ENCODE data around the gene PLCL2. TPM values are rescaled to one million over a fixed set of nuclear protein-coding genes. Genes with fewer than 3 reads are reported as not detected.

Gene PLCL2
- total and polyA plus RNA-seq, 10 of the 15 experiments (the other 5 are each of a cell fraction or from before 2014, with no cell fraction given), result 7.5 to 37.3 (median 21.7) TPM

DNA sequence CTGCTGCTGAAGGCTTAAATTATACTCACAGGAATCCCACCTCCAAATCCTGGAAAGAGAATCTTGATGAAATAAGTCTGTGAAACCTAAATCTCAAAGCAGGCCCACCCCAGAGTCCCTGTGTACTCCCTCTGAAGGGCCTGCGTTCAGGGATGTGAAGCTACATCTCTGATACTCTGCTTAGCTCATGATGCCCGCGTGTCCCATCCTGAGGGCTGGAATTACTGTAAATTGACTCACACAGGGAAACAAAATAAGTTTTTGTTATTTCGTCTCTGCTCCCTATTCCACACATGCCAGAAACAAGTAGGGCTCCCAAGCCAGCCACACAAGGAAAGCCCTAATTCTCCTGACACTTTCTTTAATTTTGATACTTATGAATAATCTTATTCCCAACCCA is 10.9 kb upstream of the PLCL2 start (continued):
- TF ChIP-seq SMC3 (IDR thresholded peaks at IDR 0.05; ENCODE audit: borderline replicate concordance, low read length) (no peak), POLR2A (IDR thresholded peaks at IDR 0.05; ENCODE audit: low read depth, low read length) (no peak), RAD21 (IDR thresholded peaks at IDR 0.05; ENCODE audit: insufficient read depth, low read depth, low read length) (no peak), NFYA (IDR thresholded peaks at IDR 0.05; ENCODE audit: borderline replicate concordance, low read depth, low read length) (no peak), GATAD2B (conservative IDR thresholded peaks at IDR 0.05; ENCODE audit: low read depth) (no peak), MXI1 (IDR thresholded peaks at IDR 0.05; ENCODE audit: low read depth, low read length) (no peak)
- TF ChIP-seq, protein P1, sequence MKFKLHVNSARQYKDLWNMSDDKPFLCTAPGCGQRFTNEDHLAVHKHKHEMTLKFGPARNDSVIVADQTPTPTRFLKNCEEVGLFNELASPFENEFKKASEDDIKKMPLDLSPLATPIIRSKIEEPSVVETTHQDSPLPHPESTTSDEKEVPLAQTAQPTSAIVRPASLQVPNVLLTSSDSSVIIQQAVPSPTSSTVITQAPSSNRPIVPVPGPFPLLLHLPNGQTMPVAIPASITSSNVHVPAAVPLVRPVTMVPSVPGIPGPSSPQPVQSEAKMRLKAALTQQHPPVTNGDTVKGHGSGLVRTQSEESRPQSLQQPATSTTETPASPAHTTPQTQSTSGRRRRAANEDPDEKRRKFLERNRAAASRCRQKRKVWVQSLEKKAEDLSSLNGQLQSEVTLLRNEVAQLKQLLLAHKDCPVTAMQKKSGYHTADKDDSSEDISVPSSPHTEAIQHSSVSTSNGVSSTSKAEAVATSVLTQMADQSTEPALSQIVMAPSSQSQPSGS (IDR thresholded peaks at IDR 0.05; ENCODE audit: low read length), result no peak

DNA sequence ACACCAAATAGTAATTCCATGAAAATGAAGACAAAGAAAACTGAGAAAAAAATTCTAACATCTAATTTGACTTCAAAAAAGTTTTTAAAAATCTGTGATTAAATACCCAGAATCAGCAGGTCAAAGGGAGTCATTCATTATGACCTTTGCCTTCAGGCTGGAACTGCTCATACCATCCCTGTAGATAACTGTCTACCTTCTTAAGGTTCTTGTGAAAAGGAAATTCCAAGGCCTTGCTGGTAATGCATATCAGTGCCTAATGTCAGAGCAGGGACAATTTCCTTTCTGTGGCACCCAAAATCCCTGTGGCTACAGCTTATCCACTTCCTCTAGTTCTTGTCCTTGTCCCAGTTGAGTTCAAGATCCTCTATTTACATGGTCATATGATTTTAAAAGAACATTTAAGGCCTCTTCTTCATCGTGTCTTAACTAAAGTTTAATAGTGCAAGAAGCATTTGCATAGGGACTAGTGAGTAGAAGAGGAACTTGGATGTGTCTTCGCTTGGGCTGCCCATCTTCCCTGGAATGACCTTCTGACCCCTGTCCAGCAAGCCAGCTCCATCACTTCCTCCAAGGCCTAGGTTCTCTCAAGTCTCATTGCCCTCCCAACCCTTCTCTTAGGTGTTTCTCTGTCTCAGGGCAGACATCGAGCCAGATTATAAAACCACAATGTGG is 8.7 kb upstream of the PLCL2 start:
- no peak overlapping the region for H3K9ac ChIP-seq (ENCODE audit: control insufficient read depth, insufficient read depth, low read length)
- ChIA-PET POLR2A (interaction anchor here (0.7 kb wide), 2 partner anchors 12 to 34 kb away, joined by 3 read pairs; no protein-coding TSS in a partner anchor), SMC1A (ENCODE audit: uncharacterized antibody, unreplicated experiment) (interaction anchor here (0.6 to 1.6 kb wide), 3 partner anchors 10 to 1053 kb away, joined by 3 to 5 read pairs (median 3); no protein-coding TSS in a partner anchor), CTCF (interaction anchor here (8.9 kb wide), 1 partner anchor 7 kb away, joined by 50 read pairs; the partner anchor contains the start of gene PLCL2), RAD21 (ENCODE audit: unreplicated experiment) (interaction anchor here (1.0 to 1.6 kb wide), 2 partner anchors 12 to 15 kb away, joined by 3 read pairs; no protein-coding TSS in a partner anchor)
- H3K27ac ChIP-seq (ENCODE audit: control insufficient read depth, insufficient read depth), result no peak overlapping the region
- in situ Hi-C loops (cut with MboI), result no loop called here
- TF ChIP-seq SIX5 (IDR thresholded peaks at IDR 0.05; ENCODE audit: low read depth, low read length, severe bottlenecking) (no peak), SIN3A (IDR thresholded peaks at IDR 0.05; ENCODE audit: low read depth, low read length) (no peak), SREBF1 (IDR thresholded peaks at IDR 0.05; ENCODE audit: low read length) (no peak), EGR1 (IDR thresholded peaks at IDR 0.05; ENCODE audit: borderline replicate concordance in 1 of 2, low read depth in 2 of 2, low read length in 2 of 2) (no peak), ZZZ3 (IDR thresholded peaks at IDR 0.05; ENCODE audit: control insufficient read depth, insufficient read length, low read depth) (no peak), HCFC1 (IDR thresholded peaks at IDR 0.05; ENCODE audit: low read length) (no peak)
- TF ChIP-seq, protein P2, sequence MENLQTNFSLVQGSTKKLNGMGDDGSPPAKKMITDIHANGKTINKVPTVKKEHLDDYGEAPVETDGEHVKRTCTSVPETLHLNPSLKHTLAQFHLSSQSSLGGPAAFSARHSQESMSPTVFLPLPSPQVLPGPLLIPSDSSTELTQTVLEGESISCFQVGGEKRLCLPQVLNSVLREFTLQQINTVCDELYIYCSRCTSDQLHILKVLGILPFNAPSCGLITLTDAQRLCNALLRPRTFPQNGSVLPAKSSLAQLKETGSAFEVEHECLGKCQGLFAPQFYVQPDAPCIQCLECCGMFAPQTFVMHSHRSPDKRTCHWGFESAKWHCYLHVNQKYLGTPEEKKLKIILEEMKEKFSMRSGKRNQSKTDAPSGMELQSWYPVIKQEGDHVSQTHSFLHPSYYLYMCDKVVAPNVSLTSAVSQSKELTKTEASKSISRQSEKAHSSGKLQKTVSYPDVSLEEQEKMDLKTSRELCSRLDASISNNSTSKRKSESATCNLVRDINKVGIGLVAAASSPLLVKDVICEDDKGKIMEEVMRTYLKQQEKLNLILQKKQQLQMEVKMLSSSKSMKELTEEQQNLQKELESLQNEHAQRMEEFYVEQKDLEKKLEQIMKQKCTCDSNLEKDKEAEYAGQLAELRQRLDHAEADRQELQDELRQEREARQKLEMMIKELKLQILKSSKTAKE (IDR thresholded peaks at IDR 0.05; ENCODE audit: low read depth, poor library complexity, severe bottlenecking), result no peak
- BruUV-seq (replicated peaks), result no TSS peak
- DNase-seq (ENCODE audit: low read depth, low spot score) (no peak), ATAC-seq (no peak), FAIRE-seq (no peak)
- no peak overlapping the region for H3K4me2 ChIP-seq (ENCODE audit: control insufficient read depth, insufficient read depth)
- no peak overlapping the region for H2AFZ ChIP-seq (ENCODE audit: control insufficient read depth, low read depth, low read length)
- no peaks in the 10 kb centered on the region for H3K79me2 ChIP-seq (ENCODE audit: control insufficient read depth, insufficient read depth, low read length)
- H3K9me3 ChIP-seq (replicated peaks; ENCODE audit: control insufficient read depth, insufficient read depth, low read length), result no peaks in the 10 kb centered on the region
- H3K4me1 ChIP-seq (ENCODE audit: control insufficient read depth, insufficient read depth, low read length), result no peaks in the 10 kb centered on the region
- H3K36me3 ChIP-seq (ENCODE audit: control insufficient read depth in 2 of 2, insufficient read depth in 2 of 2, low read length in 1 of 2), result no peaks in the 10 kb centered on the region
- no peaks in the 10 kb centered on the region for H3K27me3 ChIP-seq (replicated peaks in 1 of 2; ENCODE audit: control insufficient read depth in 2 of 2, insufficient read depth in 2 of 2, low read length in 1 of 2)
- intact Hi-C loops (cut with micrococcal nuclease; ENCODE audit: unreplicated experiment), result no loop called here
- H3K4me3 ChIP-seq, result no peak overlapping the region
- WGBS (ENCODE audit: insufficient coverage, insufficient replicate concordance, low lambda C conversion rate, missing lambda C conversion rate), result 69% methylated on average over 3 of the region's 3 CpGs
- H4K20me1 ChIP-seq (ENCODE audit: control insufficient read depth, insufficient read depth), result no peaks in the 10 kb centered on the region

All from GM12878 (cell line).